22Rv1 (cell line): ENCODE data around the gene PHB1.

Source experiments
- ZFX ChIP-seq: fragments of 450-650 bp; IDR thresholded peaks from 2 replicates; pipeline ENCODE4 v1.6.1; 2017; ENCODE audit warnings: antibody characterized with exemption, borderline replicate concordance
- TF ChIP-seq, protein P1 (sequence below): fragments of 450-650 bp; IDR thresholded peaks from 2 replicates; pipeline ENCODE4 v1.5.1; 2017; ENCODE audit warnings: mild to moderate bottlenecking

DNA sequence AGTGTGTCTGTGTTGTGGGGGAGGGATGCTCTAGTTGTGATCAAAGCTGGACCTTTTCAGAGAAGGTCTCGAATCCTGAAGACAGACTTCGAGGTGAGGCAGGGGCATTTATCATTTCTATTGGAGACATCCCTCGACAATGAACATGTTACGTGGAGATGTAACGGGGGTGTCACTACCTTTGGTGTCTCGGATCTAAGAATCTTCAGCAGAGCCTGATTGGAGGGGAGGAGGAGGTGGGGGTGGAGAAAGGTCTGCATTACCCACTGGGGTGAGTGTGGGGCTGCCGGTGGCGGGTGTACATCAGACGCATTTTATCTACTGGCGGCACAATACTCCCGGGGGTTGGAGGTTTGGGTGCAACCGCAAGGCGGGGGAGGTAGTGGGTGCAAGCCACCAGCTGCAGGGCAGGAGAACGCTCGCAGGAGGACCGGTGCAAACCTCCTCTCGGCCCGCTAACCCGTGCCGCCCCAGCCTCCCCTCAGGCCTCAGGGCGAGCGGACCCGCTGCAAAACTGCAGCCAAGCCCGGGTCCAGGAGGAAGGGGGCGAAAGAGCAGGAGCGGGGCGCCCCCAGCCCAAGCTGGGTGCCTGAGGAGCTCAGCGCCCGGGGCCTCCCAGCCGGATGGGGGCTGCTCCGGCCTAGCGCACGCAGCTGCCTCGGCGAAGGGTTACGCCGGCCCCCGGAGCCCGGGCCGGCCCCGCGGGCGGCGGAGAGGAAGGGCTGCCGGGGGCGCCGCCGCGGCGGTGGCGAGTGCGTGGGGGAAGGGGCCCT is 53.4 kb downstream of the PHB1 start:
- TF ChIP-seq, protein P1, sequence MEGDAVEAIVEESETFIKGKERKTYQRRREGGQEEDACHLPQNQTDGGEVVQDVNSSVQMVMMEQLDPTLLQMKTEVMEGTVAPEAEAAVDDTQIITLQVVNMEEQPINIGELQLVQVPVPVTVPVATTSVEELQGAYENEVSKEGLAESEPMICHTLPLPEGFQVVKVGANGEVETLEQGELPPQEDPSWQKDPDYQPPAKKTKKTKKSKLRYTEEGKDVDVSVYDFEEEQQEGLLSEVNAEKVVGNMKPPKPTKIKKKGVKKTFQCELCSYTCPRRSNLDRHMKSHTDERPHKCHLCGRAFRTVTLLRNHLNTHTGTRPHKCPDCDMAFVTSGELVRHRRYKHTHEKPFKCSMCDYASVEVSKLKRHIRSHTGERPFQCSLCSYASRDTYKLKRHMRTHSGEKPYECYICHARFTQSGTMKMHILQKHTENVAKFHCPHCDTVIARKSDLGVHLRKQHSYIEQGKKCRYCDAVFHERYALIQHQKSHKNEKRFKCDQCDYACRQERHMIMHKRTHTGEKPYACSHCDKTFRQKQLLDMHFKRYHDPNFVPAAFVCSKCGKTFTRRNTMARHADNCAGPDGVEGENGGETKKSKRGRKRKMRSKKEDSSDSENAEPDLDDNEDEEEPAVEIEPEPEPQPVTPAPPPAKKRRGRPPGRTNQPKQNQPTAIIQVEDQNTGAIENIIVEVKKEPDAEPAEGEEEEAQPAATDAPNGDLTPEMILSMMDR, result no peak
- TF ChIP-seq ZFX, result no peak
